ENCODE results near the gene PDRG1.

PDRG1 gene

GRCh38 chr20:31987744-31988143 is 35.9 kb upstream of the PDRG1 start:
- TF ChIP-seq NFIC (IDR thresholded peaks at IDR 0.05) (peak; percentile 52), ZBTB7A (IDR thresholded peaks at IDR 0.05; ENCODE audit: low read depth) (no peak)

- no peak for TF ChIP-seq TCF12 (IDR thresholded peaks at IDR 0.05; ENCODE audit: low read depth)
- no peak for TF ChIP-seq ZBTB7A (IDR thresholded peaks at IDR 0.05; ENCODE audit: low read depth)
- no peak for TF ChIP-seq FOXM1 (IDR thresholded peaks at IDR 0.05; ENCODE audit: borderline replicate concordance, low read depth)
- no peak for TF ChIP-seq RAD21 (IDR thresholded peaks at IDR 0.05; ENCODE audit: low read depth)
- no peak for TF ChIP-seq YY1 (IDR thresholded peaks at IDR 0.05; ENCODE audit: low read depth)
- TF ChIP-seq NFIC (IDR thresholded peaks at IDR 0.05) = no peak
- TF ChIP-seq EP300 (IDR thresholded peaks at IDR 0.05; ENCODE audit: borderline replicate concordance) = no peak
- no peak for TF ChIP-seq USF1 (IDR thresholded peaks at IDR 0.05)
- TF ChIP-seq MAX (IDR thresholded peaks at IDR 0.05) = no peak
- no peak for TF ChIP-seq REST (IDR thresholded peaks at IDR 0.05; ENCODE audit: low read depth)
- TF ChIP-seq EGR1 (IDR thresholded peaks at IDR 0.05) = no peak
- TF ChIP-seq TEAD4 (IDR thresholded peaks at IDR 0.05) = no peak
Measured at GRCh38 chr20:31984981-31985471, 33.2 kb upstream of the PDRG1 start.

GRCh38 chr20:31981784-31982183 is 29.9 kb upstream of the PDRG1 start:
- no peak for TF ChIP-seq CREB1 (IDR thresholded peaks at IDR 0.05; ENCODE audit: low read depth)
- TF ChIP-seq REST (IDR thresholded peaks at IDR 0.05; ENCODE audit: low read depth) = peak; percentile 53; the same call in 1 of the 2 replicates

- TF ChIP-seq TCF12 (IDR thresholded peaks at IDR 0.05; ENCODE audit: low read depth) (peak; percentile 43; the same call in 1 of the 2 replicates), TEAD4 (IDR thresholded peaks at IDR 0.05) (peak; percentile 54), NFIC (IDR thresholded peaks at IDR 0.05) (peak; percentile 77), USF1 (IDR thresholded peaks at IDR 0.05) (no peak)
Measured at GRCh38 chr20:31979713-31980426, 28.0 kb upstream of the PDRG1 start.

GRCh38 chr20:31977080-31977479 is 25.2 kb upstream of the PDRG1 start:
- no peak for TF ChIP-seq TAF1 (IDR thresholded peaks at IDR 0.05; ENCODE audit: low read depth)
- TF ChIP-seq FOXM1 (IDR thresholded peaks at IDR 0.05; ENCODE audit: borderline replicate concordance, low read depth) = no peak
- no peak for TF ChIP-seq EGR1 (IDR thresholded peaks at IDR 0.05)
- no peak for TF ChIP-seq EP300 (IDR thresholded peaks at IDR 0.05; ENCODE audit: borderline replicate concordance)
- TF ChIP-seq TEAD4 (IDR thresholded peaks at IDR 0.05) = no peak
- no peak for TF ChIP-seq RAD21 (IDR thresholded peaks at IDR 0.05; ENCODE audit: low read depth)
- TF ChIP-seq MAX (IDR thresholded peaks at IDR 0.05) = no peak
- TF ChIP-seq CEBPB (IDR thresholded peaks at IDR 0.05) = no peak
- no peak for TF ChIP-seq YY1 (IDR thresholded peaks at IDR 0.05; ENCODE audit: low read depth)
- TF ChIP-seq ZBTB7A (IDR thresholded peaks at IDR 0.05; ENCODE audit: low read depth) = no peak
- no peak for TF ChIP-seq TCF12 (IDR thresholded peaks at IDR 0.05; ENCODE audit: low read depth)
- TF ChIP-seq NFIC (IDR thresholded peaks at IDR 0.05) = no peak
- no peak for TF ChIP-seq REST (IDR thresholded peaks at IDR 0.05; ENCODE audit: low read depth)
- TF ChIP-seq USF1 (IDR thresholded peaks at IDR 0.05) = no peak
- TF ChIP-seq CREB1 (IDR thresholded peaks at IDR 0.05; ENCODE audit: low read depth) = no peak
